CD4-positive, alpha-beta T cell treated with Interleukin-1 beta for 1 hour (primary cell): ENCODE data around the gene ATG7.
"Not testable (repeated sequence)": the region's sequence is repeated elsewhere in the genome, so short reads cannot be mapped to it uniquely, and the experiment has no call there.

Experiments used
- DNase-seq, 2 donors: peaks; one replicate each; pipeline ENCODE4 v3.0.0-alpha.2; 2020 to 2022

The ATG7 gene

DNA sequence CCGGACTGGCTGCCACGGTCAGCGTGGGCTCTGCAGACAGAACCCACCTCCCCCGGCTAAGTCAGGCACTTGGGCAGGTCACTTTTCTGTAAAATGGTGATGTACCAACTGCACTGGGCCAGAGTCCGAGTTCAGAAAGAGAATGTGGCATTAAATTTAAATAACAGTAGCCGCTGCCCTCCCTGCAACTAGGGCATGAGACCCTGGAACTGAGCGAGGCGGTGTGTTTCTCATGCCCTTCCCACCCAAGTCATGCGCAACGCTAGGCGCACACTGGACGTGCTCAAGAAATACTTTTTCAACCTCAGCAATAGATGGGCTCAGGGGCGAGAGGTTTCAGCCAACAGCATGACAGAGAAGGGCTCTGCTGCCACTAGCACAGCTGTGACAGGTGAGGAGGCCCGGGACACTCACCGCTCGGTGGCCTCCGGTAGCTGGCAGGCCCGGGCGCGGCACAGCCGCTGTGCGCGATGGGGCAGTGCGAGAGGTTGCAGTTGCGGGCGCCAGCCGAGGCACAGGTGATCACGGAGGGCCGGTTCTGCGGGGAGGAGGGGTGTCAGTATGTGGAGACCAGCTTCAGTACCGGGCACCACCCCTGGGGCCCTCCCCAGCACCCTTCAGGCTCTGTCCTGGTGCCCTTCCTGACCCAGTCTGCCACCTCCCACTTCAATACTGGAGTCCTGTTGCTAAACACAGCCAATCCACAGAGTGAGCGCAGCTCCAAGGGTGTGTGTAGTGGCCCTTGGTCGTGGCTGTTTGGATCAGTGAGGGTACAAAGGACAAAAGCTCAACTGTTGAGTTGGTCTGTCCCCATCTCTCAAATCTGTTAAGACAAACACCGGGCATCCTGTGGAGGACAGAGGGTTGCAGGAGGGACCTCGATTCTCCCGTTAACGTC lies 287.0 kb downstream of the ATG7 start:
- no peak for DNase-seq

- no peak for DNase-seq
Measured at GRCh38 chr3:11559816-11560633, 287.8 kb downstream of the ATG7 start.

- DNase-seq, result no peak
Measured at GRCh38 chr3:11560746-11561145, 288.5 kb downstream of the ATG7 start.

- DNase-seq, result no peak
Measured at GRCh38 chr3:11562277-11562881, 290.2 kb downstream of the ATG7 start.

- no peak for DNase-seq
Measured at GRCh38 chr3:11563159-11563864, 291.1 kb downstream of the ATG7 start.

DNA sequence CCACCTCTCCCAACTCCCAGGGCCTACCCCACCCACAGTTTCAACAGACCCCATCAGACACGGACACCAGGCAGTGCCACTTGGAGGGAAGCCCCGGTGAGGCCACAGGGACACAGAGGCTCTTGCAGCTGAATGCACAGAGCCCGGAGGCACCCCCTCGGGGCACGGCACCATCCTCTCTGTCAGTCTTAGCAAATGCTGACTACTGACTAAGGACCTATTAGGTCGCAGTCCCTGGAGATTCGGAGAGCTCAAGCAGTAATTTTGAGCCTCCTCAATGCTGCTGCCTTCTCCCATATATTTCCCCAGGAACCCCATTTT lies 291.6 kb downstream of the ATG7 start:
- DNase-seq, result no peak

DNA sequence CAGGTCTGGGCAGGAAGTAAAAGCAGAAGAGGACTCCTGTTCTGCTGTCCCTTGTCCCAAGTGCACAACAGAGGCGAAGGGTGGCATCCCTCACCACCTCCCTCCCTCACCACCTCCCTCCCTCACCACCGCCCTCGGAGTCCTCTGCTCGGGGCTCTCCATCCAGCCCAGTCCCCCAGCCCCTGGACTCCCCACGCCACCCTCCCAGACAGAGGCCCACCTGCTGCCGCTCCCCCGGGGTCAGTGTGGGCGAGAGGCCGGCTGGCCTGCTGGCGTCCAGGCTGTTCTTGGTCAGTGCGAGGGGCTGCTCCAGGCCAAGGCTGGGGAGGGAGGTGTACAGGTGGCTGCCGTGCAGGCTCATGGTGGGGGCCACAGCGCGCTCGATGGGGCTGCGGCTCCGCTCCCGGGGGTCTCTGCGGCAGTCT lies 292.4 kb downstream of the ATG7 start:
- DNase-seq, result no peak

- no peak for DNase-seq
Measured at GRCh38 chr3:11565072-11565471, 292.9 kb downstream of the ATG7 start.

DNA sequence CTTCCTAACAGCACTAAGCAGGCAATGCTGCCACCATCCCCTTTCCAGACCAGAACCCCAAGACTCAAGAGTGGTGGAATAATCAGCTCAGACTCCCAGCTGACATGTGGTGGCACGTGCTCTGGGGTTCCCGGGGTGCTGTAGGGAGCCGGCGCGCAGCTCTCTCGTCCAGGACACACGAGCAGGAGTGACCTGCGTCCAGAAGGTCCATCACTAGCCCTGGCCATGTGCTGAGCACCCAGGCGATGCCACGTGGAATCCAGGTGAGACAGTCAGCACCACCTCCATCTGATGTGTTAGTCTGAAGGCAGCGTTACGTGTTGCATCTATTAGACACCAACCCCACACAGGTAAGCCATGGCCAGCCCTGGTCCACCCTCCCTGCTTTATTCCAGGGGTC lies 293.3 kb downstream of the ATG7 start:
- DNase-seq, result no peak

DNA sequence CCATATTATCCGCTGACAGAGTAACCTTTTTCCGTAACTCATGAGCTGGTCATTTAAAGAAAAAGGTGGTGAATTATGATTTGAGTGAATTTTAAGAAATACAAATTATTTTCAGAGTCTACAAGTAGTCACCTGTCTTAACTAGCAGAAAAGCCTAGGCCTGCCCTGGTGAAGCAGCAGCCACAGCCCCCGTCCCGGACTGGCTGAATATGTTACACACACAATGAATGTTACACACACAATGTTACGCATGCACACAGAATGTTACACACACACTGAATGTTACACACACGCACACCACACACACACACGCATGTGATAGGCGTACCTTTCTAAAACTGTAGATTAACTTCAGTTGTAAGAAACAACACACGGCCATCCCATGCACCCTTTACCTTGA lies 293.7 kb downstream of the ATG7 start:
- DNase-seq, result no peak

DNA sequence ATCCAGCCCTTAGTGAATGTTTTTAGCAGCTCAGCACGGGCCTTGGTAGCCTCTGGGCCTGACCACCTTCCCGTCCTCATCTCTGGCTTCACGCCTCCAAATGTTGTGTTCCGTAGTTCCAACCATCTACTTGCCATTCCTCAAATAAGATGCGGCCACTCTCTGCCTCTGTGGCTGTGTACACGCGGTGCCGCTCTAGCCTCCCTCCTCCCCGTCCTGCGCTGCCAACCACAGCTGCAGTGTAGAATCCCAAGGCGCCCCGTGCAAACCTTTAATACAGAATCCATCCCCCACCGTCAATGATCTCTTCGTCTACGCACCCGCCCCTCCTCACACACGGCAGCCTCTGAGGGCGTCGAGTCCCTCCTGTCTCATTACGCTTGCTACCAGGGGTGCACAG lies 294.3 kb downstream of the ATG7 start:
- no peak for DNase-seq

GRCh38 chr3:11566916-11567315 lies 294.7 kb downstream of the ATG7 start:
- DNase-seq, result no peak

DNA sequence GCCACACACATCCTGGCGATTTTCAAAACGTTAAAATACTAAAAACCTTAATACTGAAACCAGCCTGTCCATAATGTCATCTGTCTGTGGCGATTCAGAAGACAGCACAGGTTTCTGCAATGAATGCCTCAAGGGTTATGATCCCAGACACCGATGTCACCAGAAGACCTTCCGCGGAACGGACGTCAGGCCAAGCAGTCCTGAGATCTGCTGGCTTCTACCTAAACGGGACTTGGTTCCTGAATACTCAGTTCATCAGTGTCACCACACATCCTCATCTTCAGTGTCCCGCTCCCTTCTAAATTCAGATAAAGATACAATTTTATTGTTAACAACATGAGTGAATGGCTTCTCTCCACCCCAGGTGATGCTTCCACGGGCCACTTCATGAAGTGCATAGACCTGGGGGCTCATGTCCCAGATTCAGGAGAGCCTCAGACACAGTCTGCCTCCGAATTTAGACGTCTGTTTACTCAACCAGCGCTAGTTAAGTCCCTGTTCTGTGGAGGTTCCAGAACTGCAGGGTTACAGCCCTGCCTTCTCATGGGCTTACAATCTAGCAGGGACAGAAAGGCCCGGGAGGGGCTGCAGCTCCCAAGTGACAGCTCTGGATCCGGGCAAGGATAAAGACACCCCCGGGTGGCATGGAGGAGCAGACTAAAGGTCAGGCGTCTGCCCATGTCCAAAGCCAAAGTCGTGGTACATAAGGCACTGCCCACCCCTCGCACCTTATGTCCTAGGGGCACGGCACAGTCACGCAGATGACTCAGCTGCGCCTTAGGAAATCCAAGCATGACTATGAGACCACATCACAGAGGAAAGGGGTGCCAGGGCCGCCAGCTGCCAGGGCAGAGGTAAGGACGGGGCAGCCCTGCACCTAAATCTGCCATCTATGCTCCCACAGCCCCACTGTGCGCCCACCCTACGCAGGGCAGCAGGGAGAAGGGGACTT lies 295.6 kb downstream of the ATG7 start:
- DNase-seq, result no peak

DNA sequence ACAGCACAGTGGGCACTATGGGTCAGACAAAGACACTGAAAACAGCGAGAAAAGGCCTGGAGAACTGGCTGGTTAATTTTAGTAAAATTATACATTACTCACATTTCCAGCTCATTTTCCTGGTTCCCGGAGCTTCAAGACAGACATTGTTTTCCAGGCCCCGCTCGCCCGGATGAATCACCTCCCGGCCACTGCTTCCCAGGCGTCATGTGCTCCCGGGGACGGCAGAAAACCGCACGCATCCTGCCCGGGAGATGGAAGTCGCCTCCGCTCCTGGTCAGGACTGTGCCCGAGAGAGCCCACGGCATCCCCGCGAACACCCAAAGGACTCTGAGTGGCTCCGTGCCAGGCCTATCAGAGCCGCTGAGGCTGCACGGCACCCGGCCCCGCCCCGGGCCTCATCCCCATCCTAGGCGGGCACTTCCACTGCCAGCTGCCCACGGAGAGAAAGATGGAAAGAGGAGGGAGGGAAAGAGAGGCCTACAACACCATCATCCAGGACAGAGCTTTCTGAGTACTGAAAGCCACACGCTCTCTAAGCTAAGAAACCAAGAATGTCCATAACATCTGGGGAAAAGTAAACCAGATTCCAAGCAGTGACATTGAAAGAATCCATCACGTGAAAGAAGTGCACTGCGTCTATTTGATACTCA lies 296.4 kb downstream of the ATG7 start:
- no peak for DNase-seq

- DNase-seq, result no peak
Measured at GRCh38 chr3:11569156-11569741, 297.1 kb downstream of the ATG7 start.

- no peak for DNase-seq
Measured at GRCh38 chr3:11570251-11570650, 298.1 kb downstream of the ATG7 start.

GRCh38 chr3:11570789-11571495 lies 298.7 kb downstream of the ATG7 start:
- peak in 1 of 2 donors; percentile 45 for DNase-seq

- DNase-seq, result not testable (repeated sequence)
Measured at GRCh38 chr3:11572660-11573059, 300.5 kb downstream of the ATG7 start.

DNA sequence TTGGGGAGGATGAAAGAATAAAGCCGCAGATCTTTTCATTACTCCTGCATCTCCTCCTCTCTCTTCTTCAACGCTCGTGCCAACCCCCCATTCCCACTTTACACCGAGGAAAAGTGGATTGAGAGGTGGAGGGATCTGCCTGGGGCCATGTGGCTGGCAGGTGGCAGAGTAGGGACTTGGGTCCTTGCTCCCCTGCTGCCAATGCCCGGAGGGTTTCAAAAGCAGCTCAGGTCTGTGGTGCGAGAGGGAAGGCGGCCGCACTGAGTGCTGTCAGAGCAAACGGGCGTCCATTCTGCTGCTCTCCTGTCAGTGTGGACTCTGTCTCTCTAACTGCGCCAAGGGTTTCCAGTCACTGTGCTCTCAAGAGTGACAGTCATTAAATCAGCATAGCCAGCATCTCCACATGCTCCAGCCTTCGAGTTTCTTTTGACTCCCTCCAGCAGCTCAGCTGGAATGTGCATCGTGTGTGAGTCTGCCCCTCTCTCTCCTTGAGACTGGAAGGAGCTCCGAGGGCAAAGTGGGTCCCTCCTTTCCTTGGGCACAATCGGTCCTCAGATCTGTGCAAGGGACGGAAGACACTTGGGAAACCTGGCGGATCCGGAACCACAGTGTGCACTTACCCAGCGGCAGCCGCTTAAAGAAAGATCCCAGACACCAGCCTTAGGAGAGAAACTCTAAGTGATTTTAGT lies 302.9 kb downstream of the ATG7 start:
- DNase-seq, result no peak

DNA sequence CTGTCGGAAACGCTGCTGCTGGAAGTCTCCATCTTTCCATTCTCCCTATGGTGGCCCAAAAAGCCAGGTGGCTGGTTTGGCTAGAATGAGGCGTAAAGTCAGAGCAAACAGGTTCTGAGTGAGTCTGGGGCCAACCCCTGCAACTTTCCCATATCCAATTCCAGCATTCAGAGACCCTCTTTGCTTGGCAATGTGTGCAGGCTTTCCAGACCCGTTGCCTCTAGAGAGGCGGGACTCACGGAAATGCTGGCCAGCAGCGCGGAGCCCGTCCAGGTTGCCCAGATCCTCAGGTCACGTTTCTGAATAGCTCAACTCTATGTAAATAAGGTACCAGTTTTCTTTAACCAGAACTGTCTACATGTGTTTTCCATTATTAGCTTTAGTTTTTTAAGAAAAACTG lies 303.5 kb downstream of the ATG7 start:
- DNase-seq, result no peak
